Activated naive CD4-positive, alpha-beta T cell treated with Interleukin-2 at 50 U/mL for 16 hours (primary cell): ENCODE measurements around the gene NEK6.
"Not testable (repeated sequence)": the region's sequence is repeated elsewhere in the genome, so short reads cannot be mapped to it uniquely, and the experiment has no call there.

ENCODE experiments used
- DNase-seq: peaks from one replicate; pipeline ENCODE4 v3.0.0-alpha.2; 2020

NEK6 gene

GRCh38 chr9:124231095-124231737 is 26.5 kb upstream of the NEK6 start:
- DNase-seq, result no peak

GRCh38 chr9:124238546-124239140 is 19.1 kb upstream of the NEK6 start:
- no peak for DNase-seq

- no peak for DNase-seq
Measured at GRCh38 chr9:124239249-124240073, 18.3 kb upstream of the NEK6 start.

GRCh38 chr9:124242331-124243194 is 15.2 kb upstream of the NEK6 start:
- DNase-seq, result no peak

GRCh38 chr9:124247393-124247792 is 10.4 kb upstream of the NEK6 start:
- not testable (repeated sequence) for DNase-seq

- no peak for DNase-seq
Measured at GRCh38 chr9:124248066-124248465, 9.7 kb upstream of the NEK6 start.

GRCh38 chr9:124248960-124249359 is 8.8 kb upstream of the NEK6 start:
- no peak for DNase-seq

- no peak for DNase-seq
Measured at GRCh38 chr9:124251204-124251603, 6.5 kb upstream of the NEK6 start.

- no peak for DNase-seq
Measured at GRCh38 chr9:124251605-124252378, 6.0 kb upstream of the NEK6 start.

- DNase-seq, result not testable (repeated sequence)
Measured at GRCh38 chr9:124252878-124253277, 4.9 kb upstream of the NEK6 start.

- peak; percentile 65 for DNase-seq
Measured at GRCh38 chr9:124254261-124254682, 3.5 kb upstream of the NEK6 start.

- DNase-seq, result no peak
Measured at GRCh38 chr9:124255222-124255621, 2.5 kb upstream of the NEK6 start.

GRCh38 chr9:124256517-124257069 is 1.2 kb upstream of the NEK6 start:
- no peak for DNase-seq

GRCh38 chr9:124257070-124257843 is 492 bp upstream of the NEK6 start:
- peak; percentile 5 for DNase-seq

- no peak for DNase-seq
Measured at GRCh38 chr9:124258607-124259157, 933 bp downstream of the NEK6 start.

- DNase-seq, result no peak
Measured at GRCh38 chr9:124259158-124259808, 1.5 kb downstream of the NEK6 start.

- DNase-seq, result no peak
Measured at GRCh38 chr9:124260769-124261603, 3.2 kb downstream of the NEK6 start.

GRCh38 chr9:124261736-124262648 is 4.2 kb downstream of the NEK6 start:
- DNase-seq, result no peak
